Stimulated activated CD4-positive, alpha-beta T cell treated with anti-CD3 and anti-CD28 coated beads, Interleukin-15, amount 100 ng/mL, for 48 hours (primary cell): ENCODE measurements around the gene IGSF9B.

Experiments
- DNase-seq, 2 donors: peaks; one replicate each; pipeline ENCODE4 v3.0.0-alpha.2; 2020; ENCODE audit warnings: low read depth in 2 of 2

Gene IGSF9B

GRCh38 chr11:133900176-133901105 is 56.3 kb downstream of the IGSF9B start:
- DNase-seq: no peak

GRCh38 chr11:133898770-133899115 is 58.0 kb downstream of the IGSF9B start:
- no peak for DNase-seq

GRCh38 chr11:133898031-133898769 is 58.6 kb downstream of the IGSF9B start:
- no peak for DNase-seq

GRCh38 chr11:133897331-133897650 is 59.5 kb downstream of the IGSF9B start:
- DNase-seq: no peak

- DNase-seq: no peak
Measured at GRCh38 chr11:133896642-133897330, 60.0 kb downstream of the IGSF9B start.

GRCh38 chr11:133896028-133896427 is 60.7 kb downstream of the IGSF9B start:
- DNase-seq: no peak

GRCh38 chr11:133895551-133895950 is 61.2 kb downstream of the IGSF9B start:
- DNase-seq: no peak

- no peak for DNase-seq
Measured at GRCh38 chr11:133895061-133895479, 61.7 kb downstream of the IGSF9B start.

GRCh38 chr11:133893381-133893780 is 63.4 kb downstream of the IGSF9B start:
- DNase-seq: no peak

- DNase-seq: no peak
Measured at GRCh38 chr11:133892584-133893380, 64.0 kb downstream of the IGSF9B start.

- no peak for DNase-seq
Measured at GRCh38 chr11:133892126-133892525, 64.6 kb downstream of the IGSF9B start.

- DNase-seq: no peak
Measured at GRCh38 chr11:133889893-133890292, 66.9 kb downstream of the IGSF9B start.

GRCh38 chr11:133889188-133889587 is 67.6 kb downstream of the IGSF9B start:
- DNase-seq: no peak

GRCh38 chr11:133887692-133888332 is 69.0 kb downstream of the IGSF9B start:
- no peak for DNase-seq

GRCh38 chr11:133886029-133886428 is 70.7 kb downstream of the IGSF9B start:
- no peak for DNase-seq

GRCh38 chr11:133872160-133872559 is 84.6 kb downstream of the IGSF9B start:
- no peak for DNase-seq

- DNase-seq: no peak
Measured at GRCh38 chr11:133867456-133867855, 89.3 kb downstream of the IGSF9B start.

GRCh38 chr11:133865466-133865865 is 91.3 kb downstream of the IGSF9B start:
- DNase-seq: no peak

GRCh38 chr11:133864756-133865155 is 92.0 kb downstream of the IGSF9B start:
- DNase-seq: no peak

GRCh38 chr11:133860151-133860550 is 96.6 kb downstream of the IGSF9B start:
- DNase-seq: no peak
